WTC11 (cell line): Measurements from ENCODE around the gene PAX8. TPM values are rescaled to one million over a fixed set of nuclear protein-coding genes. Genes with fewer than 3 reads are reported as not detected.
A peak's percentile ranks its signal among the peaks of the same experiment; 100 is the strongest.

Source experiments
- ATAC-seq: fragments of 200-7000 bp; cut with Tn5 transposase; 2 replicates; pipeline ENCODE4 v1.10.0; 2021; ENCODE audit warnings: mild to moderate bottlenecking, moderate library complexity
- CTCF ChIA-PET: fragments of 300-600 bp; sonication (Branson Sonifier 250); formaldehyde crosslinking; loops from one replicate; lab custom pipeline; 2021; ENCODE audit warnings: antibody characterized with exemption; lab: Charles Lee
- POLR2A ChIA-PET: fragments of 350-600 bp; sonication (Branson Sonifier 250); formaldehyde crosslinking; loops from one replicate; lab custom pipeline; 2021; ENCODE audit warnings: antibody characterized with exemption; lab: Charles Lee
- DNase-seq: peaks from one replicate; pipeline ENCODE4 v3.0.0; 2021; ENCODE audit warnings: low spot score
- H3K27ac Mint-ChIP-seq: 2 replicates; pipeline ENCODE4 v1.8.0; 2021; ENCODE audit warnings: mixed read lengths
- H3K27me3 Mint-ChIP-seq: 2 replicates; pipeline ENCODE4 v1.8.0; 2021; ENCODE audit warnings: low read depth, mild to moderate bottlenecking, moderate library complexity, mixed read lengths
- H3K36me3 Mint-ChIP-seq: 2 replicates; pipeline ENCODE4 v1.8.0; 2021; ENCODE audit warnings: mixed read lengths
- H3K4me1 Mint-ChIP-seq: 2 replicates; pipeline ENCODE4 v1.8.0; 2022; ENCODE audit warnings: mixed read lengths
- H3K4me3 Mint-ChIP-seq: 2 replicates; pipeline ENCODE4 v1.8.0; 2021; ENCODE audit warnings: mild to moderate bottlenecking, moderate library complexity, mixed read lengths
- H3K9me3 Mint-ChIP-seq: 2 replicates; pipeline ENCODE4 v1.8.0; 2021; ENCODE audit warnings: mixed read lengths
- CREB1 ChIP-seq: sonication (generic); formaldehyde crosslinking; IDR thresholded peaks from 2 replicates; pipeline ENCODE4 v1.8.0; 2023; ENCODE audit warnings: mild to moderate bottlenecking, missing genetic modification reagents
- GABPB1 ChIP-seq: sonication (generic); formaldehyde crosslinking; IDR thresholded peaks from 2 replicates; pipeline ENCODE4 v1.8.1; 2023; ENCODE audit warnings: mild to moderate bottlenecking, missing genetic modification reagents
- KAT7 ChIP-seq: sonication (generic); formaldehyde crosslinking; IDR thresholded peaks from 2 replicates; pipeline ENCODE4 v1.8.1; 2023; ENCODE audit warnings: missing genetic modification reagents, mild to moderate bottlenecking, borderline replicate concordance
- MYBL2 ChIP-seq: sonication (generic); formaldehyde crosslinking; IDR thresholded peaks from 2 replicates; pipeline ENCODE4 v1.8.1; 2023; ENCODE audit warnings: mild to moderate bottlenecking, moderate library complexity, missing genetic modification reagents
- NFYB ChIP-seq: sonication (generic); formaldehyde crosslinking; conservative IDR thresholded peaks from 2 replicates; pipeline ENCODE4 v1.8.0; 2022; ENCODE audit warnings: low read depth, missing genetic modification reagents
- RELA ChIP-seq: sonication (generic); formaldehyde crosslinking; IDR thresholded peaks from 2 replicates; pipeline ENCODE4 v1.8.1; 2022; ENCODE audit warnings: missing genetic modification reagents, mild to moderate bottlenecking, borderline replicate concordance
- RORB ChIP-seq: fragments of 250-450 bp; sonication (Bioruptor Pico); IDR thresholded peaks from 2 replicates; pipeline ENCODE4 v1.9.0; 2021; ENCODE audit warnings: mild to moderate bottlenecking
- ZNF121 ChIP-seq: sonication (generic); formaldehyde crosslinking; IDR thresholded peaks from 2 replicates; pipeline ENCODE4 v1.8.0; 2023; ENCODE audit warnings: missing genetic modification reagents
- ZNF263 ChIP-seq: sonication (generic); formaldehyde crosslinking; IDR thresholded peaks from 2 replicates; pipeline ENCODE4 v1.8.1; 2022; ENCODE audit warnings: low read depth, mild to moderate bottlenecking, moderate library complexity, missing genetic modification reagents
- ZNF396 ChIP-seq: fragments of 250-450 bp; sonication (Bioruptor Pico); IDR thresholded peaks from 2 replicates; pipeline ENCODE4 v1.8.0; 2021; ENCODE audit warnings: mild to moderate bottlenecking, moderate library complexity, borderline replicate concordance
- ZNF423 ChIP-seq: fragments of 250-450 bp; sonication (Bioruptor Pico); IDR thresholded peaks from 2 replicates; pipeline ENCODE4 v2.1.2; 2022; ENCODE audit warnings: mild to moderate bottlenecking, moderate library complexity
- total RNA-seq: library from RNA; stranded (reverse); gene quantifications from 3 replicates; pipeline ENCODE4 v1.2.3, GENCODE V29; 2021
- TF ChIP-seq, protein P1 (sequence below): sonication (generic); formaldehyde crosslinking; IDR thresholded peaks from 2 replicates; pipeline ENCODE4 v1.8.0; 2022; ENCODE audit warnings: mild to moderate bottlenecking, missing genetic modification reagents
- TF ChIP-seq, protein P2 (sequence below): sonication (generic); formaldehyde crosslinking; IDR thresholded peaks from 2 replicates; pipeline ENCODE4 v1.8.0; 2023; ENCODE audit warnings: missing genetic modification reagents
- TF ChIP-seq, protein P3 (sequence below): sonication (generic); formaldehyde crosslinking; IDR thresholded peaks from 2 replicates; pipeline ENCODE4 v1.8.1; 2023; ENCODE audit warnings: mild to moderate bottlenecking, missing genetic modification reagents
- TF ChIP-seq, protein P4 (sequence below): sonication (generic); formaldehyde crosslinking; IDR thresholded peaks from 2 replicates; pipeline ENCODE4 v1.8.0; 2022; ENCODE audit warnings: missing genetic modification reagents

Gene PAX8
- total RNA-seq, 1 experiment from 2014 or later, result 0.35 TPM

DNA sequence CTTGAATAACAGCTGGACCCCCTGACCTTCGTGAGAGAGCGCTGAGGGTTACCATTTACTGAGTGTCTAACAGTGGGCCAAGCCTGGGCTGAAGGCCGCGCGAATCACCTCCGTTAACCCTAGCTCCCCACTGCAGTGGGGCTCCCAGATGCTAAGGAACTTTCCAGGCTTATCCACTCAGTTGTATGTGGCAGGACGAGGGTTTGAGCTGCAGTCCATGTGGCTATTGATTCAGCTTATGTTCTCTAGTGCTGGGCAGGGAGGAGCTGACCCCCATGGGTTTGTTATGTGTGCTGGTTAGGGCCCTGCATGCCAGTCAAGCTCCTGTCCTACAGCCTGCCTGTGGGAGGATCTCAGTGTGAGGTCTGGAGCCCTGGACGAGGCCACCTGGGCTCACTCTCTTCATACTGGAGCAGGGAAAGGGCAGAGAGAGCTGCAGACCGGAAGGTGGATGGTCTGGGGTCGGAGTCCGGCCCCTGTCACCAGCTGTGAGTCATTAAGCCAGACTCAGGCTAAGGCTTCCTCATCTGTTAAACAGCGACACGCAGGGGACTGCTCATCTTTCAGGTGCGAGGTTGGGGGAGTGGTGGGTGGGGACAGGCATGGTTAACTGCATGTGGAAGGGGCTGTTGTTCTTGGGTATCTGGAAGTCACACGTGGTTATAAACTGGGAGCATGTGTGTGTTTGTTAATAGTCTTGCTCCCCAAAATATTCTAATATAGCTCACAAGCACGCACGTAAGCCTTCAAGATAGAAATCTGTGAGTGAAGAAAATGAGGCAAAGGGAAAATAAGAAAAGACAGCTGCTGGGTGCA, 98.4 kb downstream of the PAX8 start:
- Mint-ChIP-seq H3K4me1 (peaks cover 17% of the 10 kb centered on the region), H3K36me3 (no peaks in the 10 kb centered on the region), H3K27me3 (no peaks in the 10 kb centered on the region; the same call in 1 of the 2 replicates), H3K4me3 (no peak overlapping the region), H3K27ac (no peak overlapping the region), H3K9me3 (no peaks in the 10 kb centered on the region)
- DNase-seq, result no peak
- ATAC-seq, result peak; percentile 38
- CTCF ChIA-PET, result interaction anchor here (0.8 to 2.5 kb wide), 5 partner anchors 18 to 100 kb away, joined by 3 to 21 read pairs (median 12); no protein-coding TSS in a partner anchor
- POLR2A ChIA-PET, result interaction anchor here (0.7 kb wide), 1 partner anchor 9 kb away, joined by 3 read pairs; no protein-coding TSS in a partner anchor
- TF ChIP-seq, protein P1, sequence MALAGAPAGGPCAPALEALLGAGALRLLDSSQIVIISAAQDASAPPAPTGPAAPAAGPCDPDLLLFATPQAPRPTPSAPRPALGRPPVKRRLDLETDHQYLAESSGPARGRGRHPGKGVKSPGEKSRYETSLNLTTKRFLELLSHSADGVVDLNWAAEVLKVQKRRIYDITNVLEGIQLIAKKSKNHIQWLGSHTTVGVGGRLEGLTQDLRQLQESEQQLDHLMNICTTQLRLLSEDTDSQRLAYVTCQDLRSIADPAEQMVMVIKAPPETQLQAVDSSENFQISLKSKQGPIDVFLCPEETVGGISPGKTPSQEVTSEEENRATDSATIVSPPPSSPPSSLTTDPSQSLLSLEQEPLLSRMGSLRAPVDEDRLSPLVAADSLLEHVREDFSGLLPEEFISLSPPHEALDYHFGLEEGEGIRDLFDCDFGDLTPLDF, result no peak
- TF ChIP-seq GABPB1 (CRISPR knock-in tag), result 0 out of 2 replicates have a peak, but pooled peaks have one; percentile 10

DNA sequence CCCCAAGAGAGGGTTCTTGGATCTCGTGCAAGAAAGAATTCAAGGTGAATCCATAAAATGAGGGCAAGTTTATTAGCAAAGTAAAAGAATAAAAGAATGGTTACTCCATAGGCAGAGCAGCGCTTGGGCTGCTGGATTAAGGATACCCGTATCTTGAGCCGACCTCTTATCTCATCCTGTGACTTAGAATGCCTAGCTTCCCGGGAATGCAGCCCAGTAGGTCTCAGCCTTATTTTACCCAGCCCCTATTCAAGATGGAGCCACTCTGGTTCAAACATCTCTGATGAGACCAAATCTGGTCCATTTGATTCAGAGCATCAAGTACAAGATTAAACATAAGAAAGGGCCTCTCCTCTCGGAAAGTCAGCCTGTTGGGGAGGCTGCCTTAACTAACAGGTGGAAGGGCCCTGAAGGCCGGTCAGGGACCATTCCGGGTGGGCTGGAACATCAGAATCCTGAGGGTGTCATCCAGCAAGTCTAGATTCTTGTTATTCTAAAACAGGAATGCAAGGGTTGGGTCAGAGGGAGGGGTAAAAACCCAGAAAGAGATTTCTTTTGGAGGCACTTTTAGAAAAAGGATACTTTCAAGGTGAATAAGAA, 99.2 kb downstream of the PAX8 start:
- no peak overlapping the region for H3K27ac Mint-ChIP-seq
- POLR2A ChIA-PET, result no interaction called here
- no peak overlapping the region for H3K4me3 Mint-ChIP-seq
- DNase-seq (no peak), ATAC-seq (no peak)
- peaks cover 19% of the 10 kb centered on the region for H3K4me1 Mint-ChIP-seq
- CTCF ChIA-PET, result interaction anchor here (0.8 to 2.5 kb wide), 4 partner anchors 19 to 100 kb away, joined by 3 to 21 read pairs (median 14); no protein-coding TSS in a partner anchor
- TF ChIP-seq MYBL2, result no peak
- TF ChIP-seq NFYB (CRISPR knock-in tag), result no peak
- TF ChIP-seq CREB1 (CRISPR knock-in tag), result no peak
- TF ChIP-seq KAT7 (CRISPR knock-in tag), result no peak
- no peaks in the 10 kb centered on the region for H3K36me3 Mint-ChIP-seq
- no peaks in the 10 kb centered on the region; the same call in 1 of the 2 replicates for H3K27me3 Mint-ChIP-seq
- H3K9me3 Mint-ChIP-seq, result no peaks in the 10 kb centered on the region

DNA sequence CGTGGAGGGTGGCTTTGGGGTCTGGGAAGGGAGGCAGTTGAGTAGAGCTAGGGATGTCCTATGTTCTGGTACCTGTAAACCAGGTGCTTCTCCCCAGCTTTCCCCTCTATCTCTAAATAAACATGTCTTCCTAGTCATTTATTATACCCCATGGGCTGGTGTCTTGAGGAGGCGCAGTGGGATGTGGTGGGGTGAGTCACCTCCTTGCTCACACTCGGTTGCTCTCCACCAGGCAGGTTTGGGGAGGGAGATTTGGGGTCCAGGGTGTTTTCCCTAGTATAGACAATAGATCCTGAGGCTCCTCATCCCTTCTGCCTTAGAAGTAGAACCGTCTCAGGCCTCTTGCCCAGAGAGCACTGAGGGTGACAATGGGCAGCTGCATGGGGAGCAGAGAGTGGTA, 99.8 kb downstream of the PAX8 start:
- POLR2A ChIA-PET, result no interaction called here
- DNase-seq (no peak), ATAC-seq (no peak)
- Mint-ChIP-seq H3K4me1 (peaks cover 19% of the 10 kb centered on the region), H3K9me3 (no peaks in the 10 kb centered on the region), H3K27me3 (no peaks in the 10 kb centered on the region; the same call in 1 of the 2 replicates), H3K4me3 (no peak overlapping the region), H3K27ac (no peak overlapping the region), H3K36me3 (no peaks in the 10 kb centered on the region)
- no peak for TF ChIP-seq ZNF423 (CRISPR knock-in tag)
- CTCF ChIA-PET, result interaction anchor here (5.3 kb wide), 1 partner anchor 42 kb away, joined by 42 read pairs; no protein-coding TSS in a partner anchor

DNA sequence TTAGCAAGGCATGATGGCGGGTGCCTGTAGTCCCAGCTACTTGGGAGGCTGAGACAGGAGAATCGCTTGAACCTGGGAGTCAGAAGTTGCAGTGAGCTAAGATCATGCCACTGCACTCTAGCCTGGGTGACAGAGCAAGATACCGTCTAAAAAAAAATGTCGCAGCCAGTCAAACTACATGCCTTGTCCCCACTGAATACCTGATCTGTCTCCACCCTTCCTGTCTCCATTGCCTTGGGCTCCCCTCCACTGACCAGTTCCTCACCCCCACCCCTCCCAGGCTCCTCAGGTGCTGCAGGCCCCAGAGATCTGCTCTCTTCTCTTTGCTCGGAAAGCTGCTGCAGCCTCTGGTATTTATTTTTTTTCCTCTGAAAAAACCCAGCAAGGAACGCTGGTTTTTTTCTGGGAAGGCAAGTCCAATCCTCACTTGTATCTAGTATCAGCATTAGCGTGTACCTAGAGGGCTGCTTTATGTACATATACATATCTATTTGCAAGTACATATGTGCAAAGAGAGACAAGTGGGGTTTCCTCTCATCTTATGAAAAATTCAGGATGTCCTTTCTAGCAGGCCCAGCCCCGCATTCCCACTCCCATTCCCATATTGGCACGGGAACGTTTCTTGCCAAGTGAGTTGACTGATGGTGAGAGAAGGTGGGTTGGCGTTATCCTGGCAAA, 100.5 kb downstream of the PAX8 start:
- H3K4me3 Mint-ChIP-seq, result no peak overlapping the region
- DNase-seq (no peak), ATAC-seq (no peak)
- no peaks in the 10 kb centered on the region for H3K9me3 Mint-ChIP-seq
- ChIA-PET POLR2A (no interaction called here), CTCF (interaction anchor here (5.3 kb wide), 1 partner anchor 41 kb away, joined by 42 read pairs; no protein-coding TSS in a partner anchor)
- H3K36me3 Mint-ChIP-seq, result no peaks in the 10 kb centered on the region
- H3K4me1 Mint-ChIP-seq, result peaks cover 26% of the 10 kb centered on the region
- H3K27me3 Mint-ChIP-seq, result no peaks in the 10 kb centered on the region; the same call in 1 of the 2 replicates
- H3K27ac Mint-ChIP-seq, result no peak overlapping the region
- TF ChIP-seq, protein P2, sequence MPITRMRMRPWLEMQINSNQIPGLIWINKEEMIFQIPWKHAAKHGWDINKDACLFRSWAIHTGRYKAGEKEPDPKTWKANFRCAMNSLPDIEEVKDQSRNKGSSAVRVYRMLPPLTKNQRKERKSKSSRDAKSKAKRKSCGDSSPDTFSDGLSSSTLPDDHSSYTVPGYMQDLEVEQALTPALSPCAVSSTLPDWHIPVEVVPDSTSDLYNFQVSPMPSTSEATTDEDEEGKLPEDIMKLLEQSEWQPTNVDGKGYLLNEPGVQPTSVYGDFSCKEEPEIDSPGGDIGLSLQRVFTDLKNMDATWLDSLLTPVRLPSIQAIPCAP (CRISPR knock-in tag), result no peak
- TF ChIP-seq ZNF263 (CRISPR knock-in tag) (no peak), RORB (CRISPR knock-in tag) (no peak), ZNF121 (CRISPR knock-in tag) (no peak), ZNF396 (CRISPR knock-in tag) (no peak), RELA (CRISPR knock-in tag) (no peak)
- TF ChIP-seq, protein P3, sequence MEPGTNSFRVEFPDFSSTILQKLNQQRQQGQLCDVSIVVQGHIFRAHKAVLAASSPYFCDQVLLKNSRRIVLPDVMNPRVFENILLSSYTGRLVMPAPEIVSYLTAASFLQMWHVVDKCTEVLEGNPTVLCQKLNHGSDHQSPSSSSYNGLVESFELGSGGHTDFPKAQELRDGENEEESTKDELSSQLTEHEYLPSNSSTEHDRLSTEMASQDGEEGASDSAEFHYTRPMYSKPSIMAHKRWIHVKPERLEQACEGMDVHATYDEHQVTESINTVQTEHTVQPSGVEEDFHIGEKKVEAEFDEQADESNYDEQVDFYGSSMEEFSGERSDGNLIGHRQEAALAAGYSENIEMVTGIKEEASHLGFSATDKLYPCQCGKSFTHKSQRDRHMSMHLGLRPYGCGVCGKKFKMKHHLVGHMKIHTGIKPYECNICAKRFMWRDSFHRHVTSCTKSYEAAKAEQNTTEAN (CRISPR knock-in tag), result no peak
- TF ChIP-seq, protein P4, sequence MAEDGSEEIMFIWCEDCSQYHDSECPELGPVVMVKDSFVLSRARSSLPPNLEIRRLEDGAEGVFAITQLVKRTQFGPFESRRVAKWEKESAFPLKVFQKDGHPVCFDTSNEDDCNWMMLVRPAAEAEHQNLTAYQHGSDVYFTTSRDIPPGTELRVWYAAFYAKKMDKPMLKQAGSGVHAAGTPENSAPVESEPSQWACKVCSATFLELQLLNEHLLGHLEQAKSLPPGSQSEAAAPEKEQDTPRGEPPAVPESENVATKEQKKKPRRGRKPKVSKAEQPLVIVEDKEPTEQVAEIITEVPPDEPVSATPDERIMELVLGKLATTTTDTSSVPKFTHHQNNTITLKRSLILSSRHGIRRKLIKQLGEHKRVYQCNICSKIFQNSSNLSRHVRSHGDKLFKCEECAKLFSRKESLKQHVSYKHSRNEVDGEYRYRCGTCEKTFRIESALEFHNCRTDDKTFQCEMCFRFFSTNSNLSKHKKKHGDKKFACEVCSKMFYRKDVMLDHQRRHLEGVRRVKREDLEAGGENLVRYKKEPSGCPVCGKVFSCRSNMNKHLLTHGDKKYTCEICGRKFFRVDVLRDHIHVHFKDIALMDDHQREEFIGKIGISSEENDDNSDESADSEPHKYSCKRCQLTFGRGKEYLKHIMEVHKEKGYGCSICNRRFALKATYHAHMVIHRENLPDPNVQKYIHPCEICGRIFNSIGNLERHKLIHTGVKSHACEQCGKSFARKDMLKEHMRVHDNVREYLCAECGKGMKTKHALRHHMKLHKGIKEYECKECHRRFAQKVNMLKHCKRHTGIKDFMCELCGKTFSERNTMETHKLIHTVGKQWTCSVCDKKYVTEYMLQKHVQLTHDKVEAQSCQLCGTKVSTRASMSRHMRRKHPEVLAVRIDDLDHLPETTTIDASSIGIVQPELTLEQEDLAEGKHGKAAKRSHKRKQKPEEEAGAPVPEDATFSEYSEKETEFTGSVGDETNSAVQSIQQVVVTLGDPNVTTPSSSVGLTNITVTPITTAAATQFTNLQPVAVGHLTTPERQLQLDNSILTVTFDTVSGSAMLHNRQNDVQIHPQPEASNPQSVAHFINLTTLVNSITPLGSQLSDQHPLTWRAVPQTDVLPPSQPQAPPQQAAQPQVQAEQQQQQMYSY (CRISPR knock-in tag), result no peak
